ENCODE data around the gene NPL. TPM values are rescaled to one million over a fixed set of nuclear protein-coding genes. Genes with fewer than 3 reads are reported as not detected.

Gene NPL
- polyA plus RNA-seq, 2 of the 4 experiments (the other 2 are of a cell fraction), result 0.80 to 1.0 TPM

DNA sequence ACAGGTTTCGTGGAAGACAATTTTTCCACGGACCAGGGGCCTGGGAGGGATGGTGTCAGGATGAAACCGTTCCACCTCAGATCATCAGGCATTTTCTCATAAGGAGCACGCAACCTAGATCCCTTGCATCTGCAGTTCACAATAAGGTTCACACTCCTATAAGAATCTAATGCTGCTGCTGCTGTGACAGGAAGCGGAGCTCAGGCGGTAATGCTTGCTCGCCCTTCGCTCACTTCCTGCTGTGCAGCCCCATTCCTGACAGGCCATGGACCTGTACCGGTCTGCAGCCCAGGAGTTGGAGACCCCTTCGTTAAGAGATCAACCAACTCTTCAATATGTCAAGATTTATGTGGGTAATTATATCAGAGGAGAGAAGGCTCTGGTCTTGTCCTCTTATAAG lies 46.2 kb downstream of the NPL start:
- no peak for DNase-seq (ENCODE audit: low read depth in 1 of 2, low spot score in 1 of 2)
- ChIA-PET POLR2A (no interaction called here), CTCF (no interaction called here)
- no peak for ATAC-seq
- Histone ChIP-seq H3K4me2 (no peak overlapping the region), H3K4me3 (no peak overlapping the region), H3K4me1 (peaks cover 7% of the 10 kb centered on the region; the same call in 2 of the 3 replicates), H3K27ac (no peak overlapping the region), H3K9me3 (no peaks in the 10 kb centered on the region)
- FAIRE-seq, result no peak
- peak; percentile 16; the same call in 1 of the 2 replicates for TF ChIP-seq POLR2A (IDR thresholded peaks at IDR 0.05; ENCODE audit: low read length)
- TF ChIP-seq TP53 (CRISPR knock-in tag; IDR thresholded peaks at IDR 0.05), result no peak
- 76% methylated on average over 10 of the region's 10 CpGs for WGBS (ENCODE audit: missing lambda C conversion rate)

- POLR2A ChIA-PET, result interaction anchor here (0.8 kb wide), 1 partner anchor 49 kb away, joined by 8 read pairs; no protein-coding TSS in a partner anchor
- CTCF ChIA-PET, result interaction anchor here (0.9 kb wide), 2 partner anchors 57 to 239 kb away, joined by 3 to 4 read pairs; no protein-coding TSS in a partner anchor
- FAIRE-seq (no peak), ATAC-seq (peak; percentile 86 to 91), DNase-seq (ENCODE audit: low read depth in 1 of 2, low spot score in 1 of 2) (peak; percentile 85 to 91)
- Histone ChIP-seq H3K9me3 (no peaks in the 10 kb centered on the region), H3K4me2 (peak within 1 kb of the TSS; percentile 85), H3K4me3 (peak within 1 kb of the TSS; percentile 85), H3K4me1 (peaks cover 30% of the 10 kb centered on the region; the same call in 2 of the 3 replicates), H3K27ac (peak within 1 kb of the TSS; percentile 85 to 97)
- under 1% methylated on average over 23 of the region's 92 CpGs for WGBS (ENCODE audit: missing lambda C conversion rate)
- TF ChIP-seq MAZ (IDR thresholded peaks at IDR 0.05; ENCODE audit: borderline replicate concordance, low read depth, low read length) (peak; percentile 56; the same call in 1 of the 2 replicates), MAX (IDR thresholded peaks at IDR 0.05) (peak; percentile 83), PBX3 (IDR thresholded peaks at IDR 0.05) (no peak), POLR2A (IDR thresholded peaks at IDR 0.05; ENCODE audit: low read length) (peak; percentile 98), E2F6 (IDR thresholded peaks at IDR 0.05; ENCODE audit: borderline replicate concordance, low read depth) (peak; percentile 81), TFCP2L1 (CRISPR knock-in tag; IDR thresholded peaks at IDR 0.05) (no peak), HOXA7 (CRISPR knock-in tag; IDR thresholded peaks at IDR 0.05) (peak; percentile 48; the same call in 1 of the 2 replicates), CEBPB (IDR thresholded peaks at IDR 0.05) (no peak), GATA3 (IDR thresholded peaks at IDR 0.05; ENCODE audit: borderline replicate concordance) (no peak), ZSCAN20 (CRISPR knock-in tag; IDR thresholded peaks at IDR 0.05) (no peak), JUN (IDR thresholded peaks at IDR 0.05) (peak; percentile 93 to 99; a peak in 4 of 5 replicates), FOSB (CRISPR knock-in tag; IDR thresholded peaks at IDR 0.05) (peak; percentile 60; the same call in 1 of the 2 replicates), PHF8 (IDR thresholded peaks at IDR 0.05; ENCODE audit: borderline replicate concordance, low read depth) (peak; percentile 100), NPAS2 (CRISPR knock-in tag; IDR thresholded peaks at IDR 0.05; ENCODE audit: borderline replicate concordance) (no peak), CHD2 (IDR thresholded peaks at IDR 0.05; ENCODE audit: low read length, partially characterized antibody) (peak; percentile 22), NFE2L2 (conservative IDR thresholded peaks at IDR 0.05; ENCODE audit: low read length) (no peak), MYC (IDR thresholded peaks at IDR 0.05; ENCODE audit: borderline replicate concordance, low read length) (0 out of 2 replicates have a peak, but pooled peaks have one; percentile 83), KDM1A (IDR thresholded peaks at IDR 0.05; ENCODE audit: low read depth) (no peak)
- TF ChIP-seq, protein P1, sequence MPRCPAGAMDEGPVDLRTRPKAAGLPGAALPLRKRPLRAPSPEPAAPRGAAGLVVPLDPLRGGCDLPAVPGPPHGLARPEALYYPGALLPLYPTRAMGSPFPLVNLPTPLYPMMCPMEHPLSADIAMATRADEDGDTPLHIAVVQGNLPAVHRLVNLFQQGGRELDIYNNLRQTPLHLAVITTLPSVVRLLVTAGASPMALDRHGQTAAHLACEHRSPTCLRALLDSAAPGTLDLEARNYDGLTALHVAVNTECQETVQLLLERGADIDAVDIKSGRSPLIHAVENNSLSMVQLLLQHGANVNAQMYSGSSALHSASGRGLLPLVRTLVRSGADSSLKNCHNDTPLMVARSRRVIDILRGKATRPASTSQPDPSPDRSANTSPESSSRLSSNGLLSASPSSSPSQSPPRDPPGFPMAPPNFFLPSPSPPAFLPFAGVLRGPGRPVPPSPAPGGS (IDR thresholded peaks at IDR 0.05), result peak; percentile 98
- TF ChIP-seq, protein P2, sequence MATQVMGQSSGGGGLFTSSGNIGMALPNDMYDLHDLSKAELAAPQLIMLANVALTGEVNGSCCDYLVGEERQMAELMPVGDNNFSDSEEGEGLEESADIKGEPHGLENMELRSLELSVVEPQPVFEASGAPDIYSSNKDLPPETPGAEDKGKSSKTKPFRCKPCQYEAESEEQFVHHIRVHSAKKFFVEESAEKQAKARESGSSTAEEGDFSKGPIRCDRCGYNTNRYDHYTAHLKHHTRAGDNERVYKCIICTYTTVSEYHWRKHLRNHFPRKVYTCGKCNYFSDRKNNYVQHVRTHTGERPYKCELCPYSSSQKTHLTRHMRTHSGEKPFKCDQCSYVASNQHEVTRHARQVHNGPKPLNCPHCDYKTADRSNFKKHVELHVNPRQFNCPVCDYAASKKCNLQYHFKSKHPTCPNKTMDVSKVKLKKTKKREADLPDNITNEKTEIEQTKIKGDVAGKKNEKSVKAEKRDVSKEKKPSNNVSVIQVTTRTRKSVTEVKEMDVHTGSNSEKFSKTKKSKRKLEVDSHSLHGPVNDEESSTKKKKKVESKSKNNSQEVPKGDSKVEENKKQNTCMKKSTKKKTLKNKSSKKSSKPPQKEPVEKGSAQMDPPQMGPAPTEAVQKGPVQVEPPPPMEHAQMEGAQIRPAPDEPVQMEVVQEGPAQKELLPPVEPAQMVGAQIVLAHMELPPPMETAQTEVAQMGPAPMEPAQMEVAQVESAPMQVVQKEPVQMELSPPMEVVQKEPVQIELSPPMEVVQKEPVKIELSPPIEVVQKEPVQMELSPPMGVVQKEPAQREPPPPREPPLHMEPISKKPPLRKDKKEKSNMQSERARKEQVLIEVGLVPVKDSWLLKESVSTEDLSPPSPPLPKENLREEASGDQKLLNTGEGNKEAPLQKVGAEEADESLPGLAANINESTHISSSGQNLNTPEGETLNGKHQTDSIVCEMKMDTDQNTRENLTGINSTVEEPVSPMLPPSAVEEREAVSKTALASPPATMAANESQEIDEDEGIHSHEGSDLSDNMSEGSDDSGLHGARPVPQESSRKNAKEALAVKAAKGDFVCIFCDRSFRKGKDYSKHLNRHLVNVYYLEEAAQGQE (IDR thresholded peaks at IDR 0.05), result no peak
These were observed 49.9 kb downstream of the NPL start, which contains the start of gene DHX9 for GRCh38 chr1:182839209-182840066. Gene DHX9 (plus strand): TSS chr1:182839347. CDS start chr1:182842567, 3,220 bp downstream.
